Tibial artery (tissue), 4 donors: ENCODE measurements around the gene ETHE1.

Experiments
- DNase-seq, 2 donors: peaks; one replicate each; pipeline ENCODE4 v3.0.0-alpha.2; 2019
- H3K27ac ChIP-seq, 2 donors: fragments of 200-600 bp; sonication (generic) in 1 of 2; 1 replicate in 1 of 2; 2 replicates in 1 of 2; pipeline ENCODE4 v1.5.1; 2018 to 2019; ENCODE audit warnings: mild to moderate bottlenecking in 1 of 2
- H3K27me3 ChIP-seq, 2 donors: fragments of 200-600 bp; sonication (generic) in 1 of 2; one replicate each; pipeline versions ENCODE4 v1.5.1 to v1.6.0; 2016 to 2019
- H3K36me3 ChIP-seq, 3 donors: fragments of 200-600 bp; sonication (generic) in 2 of 3; one replicate each; pipeline ENCODE4 v1.5.1; 2016 to 2019; ENCODE audit warnings: mild to moderate bottlenecking in 2 of 3
- H3K4me1 ChIP-seq, 4 donors: fragments of 200-600 bp; sonication (generic) in 2 of 4; 1 replicate in 3 of 4; 2 replicates in 1 of 4; pipeline ENCODE4 v1.5.1; 2016 to 2019
- H3K4me3 ChIP-seq, 2 donors: fragments of 200-600 bp; sonication (generic) in 1 of 2; 1 replicate in 1 of 2; 2 replicates in 1 of 2; pipeline ENCODE4 v1.5.1; 2018 to 2019; ENCODE audit warnings: mild to moderate bottlenecking in 2 of 2
- H3K9me3 ChIP-seq, 3 donors: fragments of 200-600 bp; sonication (generic) in 1 of 3; one replicate each; pipeline ENCODE4 v1.5.1; 2016 to 2019
- CTCF ChIP-seq, 2 experiments: fragments of 200-600 bp in 1 of 2; fragments of 450-650 bp in 1 of 2; IDR thresholded peaks; one replicate each; pipeline ENCODE4 v1.5.1; 2017 to 2019; ENCODE audit warnings: antibody characterized with exemption in 2 of 2, mild to moderate bottlenecking in 1 of 2, moderate library complexity in 1 of 2
- intact Hi-C: fragments of 100-400 bp; cut with DNase I; formaldehyde crosslinking; loops from one replicate; pipeline ENCODE4 v1.15.0; 2023; ENCODE audit warnings: low total_unique reads

Gene ETHE1

GRCh38 chr19:43505941-43506340 is 21.1 kb downstream of the ETHE1 start:
- H3K4me3 ChIP-seq: no peak overlapping the region
- no peak for TF ChIP-seq CTCF (IDR thresholded peaks at IDR 0.05)
- H3K27ac ChIP-seq: no peak overlapping the region
- peaks cover 0 to 33% (median 25%) of the 10 kb centered on the region in 3 donors for H3K36me3 ChIP-seq
- H3K27me3 ChIP-seq: no peaks in the 10 kb centered on the region
- intact Hi-C loops: no loop called here
- no peaks in the 10 kb centered on the region for H3K9me3 ChIP-seq
- H3K4me1 ChIP-seq: peaks cover 0 to 20% (median 14%) of the 10 kb centered on the region in 4 donors
- no peak for DNase-seq

- Histone ChIP-seq H3K27me3 (no peaks in the 10 kb centered on the region), H3K27ac (peak overlapping the region; percentile 95 to 99), H3K36me3 (peaks cover 0 to 25% (median 18%) of the 10 kb centered on the region in 3 donors), H3K9me3 (no peaks in the 10 kb centered on the region), H3K4me1 (peaks cover 0 to 20% (median 14%) of the 10 kb centered on the region in 4 donors), H3K4me3 (peak overlapping the region; percentile 88 to 91)
- no peak for TF ChIP-seq CTCF (IDR thresholded peaks at IDR 0.05)
- intact Hi-C loops: no loop called here
- no peak for DNase-seq
These were observed 21.9 kb downstream of the ETHE1 start for GRCh38 chr19:43505186-43505456.

GRCh38 chr19:43504426-43505185 is 22.4 kb downstream of the ETHE1 start, which contains the start of gene PHLDB3:
Gene PHLDB3 (minus strand): TSS chr19:43504746. CDS start chr19:43504118, 628 bp downstream.
- H3K27ac ChIP-seq: peak within 1 kb of the TSS; percentile 95 to 99
- peaks cover 0 to 20% (median 15%) of the 10 kb centered on the region in 3 donors for H3K36me3 ChIP-seq
- no peak for TF ChIP-seq CTCF (IDR thresholded peaks at IDR 0.05)
- H3K9me3 ChIP-seq: no peaks in the 10 kb centered on the region
- H3K4me3 ChIP-seq: peak within 1 kb of the TSS; percentile 88 to 91
- DNase-seq: peak in 1 of 2 donors; percentile 75
- intact Hi-C loops: loop anchor here (5.0 kb wide), 1 partner anchor 42 kb away; no protein-coding TSS in a partner anchor
- H3K4me1 ChIP-seq: peaks cover 0 to 20% (median 14%) of the 10 kb centered on the region in 4 donors
- no peaks in the 10 kb centered on the region for H3K27me3 ChIP-seq

- no peaks in the 10 kb centered on the region for H3K27me3 ChIP-seq
- peak overlapping the region; percentile 88 to 91 for H3K4me3 ChIP-seq
- intact Hi-C loops: loop anchor here (5.0 kb wide), 1 partner anchor 41 kb away; no protein-coding TSS in a partner anchor
- no peak for TF ChIP-seq CTCF (IDR thresholded peaks at IDR 0.05)
- H3K9me3 ChIP-seq: no peaks in the 10 kb centered on the region
- peak overlapping the region; percentile 95 to 99 for H3K27ac ChIP-seq
- H3K4me1 ChIP-seq: peaks cover 0 to 20% (median 14%) of the 10 kb centered on the region in 4 donors
- peaks cover 0 to 19% (median 9%) of the 10 kb centered on the region in 3 donors for H3K36me3 ChIP-seq
- peak; percentile 98 for DNase-seq
These were observed 23.2 kb downstream of the ETHE1 start for GRCh38 chr19:43503501-43504425.

GRCh38 chr19:43502419-43502976 is 24.5 kb downstream of the ETHE1 start:
- Histone ChIP-seq H3K4me1 (peaks cover 0 to 20% (median 14%) of the 10 kb centered on the region in 4 donors), H3K27ac (no peak overlapping the region), H3K27me3 (no peaks in the 10 kb centered on the region), H3K9me3 (no peaks in the 10 kb centered on the region), H3K4me3 (no peak overlapping the region), H3K36me3 (peaks cover 0 to 15% (median 0%) of the 10 kb centered on the region in 3 donors)
- TF ChIP-seq CTCF (IDR thresholded peaks at IDR 0.05): no peak
- DNase-seq: no peak
- intact Hi-C loops: loop anchor here (5.0 kb wide), 1 partner anchor 40 kb away; no protein-coding TSS in a partner anchor
